Measurements from ENCODE around the gene GPR87.

GPR87 gene

DNA sequence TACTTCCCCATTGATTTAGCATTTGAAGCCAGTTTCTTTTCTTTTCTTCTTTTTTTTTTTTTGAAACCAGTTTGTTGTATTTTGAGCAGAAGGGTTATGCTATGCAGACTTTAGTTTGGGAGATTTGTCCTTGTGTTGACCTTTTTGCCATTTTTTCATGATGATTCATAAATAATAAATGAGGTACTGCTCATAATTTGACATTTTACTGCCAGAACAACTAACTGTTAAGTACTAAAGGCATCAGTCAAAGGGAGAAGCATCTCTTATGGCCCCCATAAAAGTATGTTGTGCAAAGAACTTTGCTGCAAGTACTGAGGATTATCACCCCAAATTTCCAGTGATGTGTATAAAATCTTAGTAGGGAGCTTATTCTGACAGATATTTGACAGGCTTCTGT is 1.7 kb upstream of the GPR87 start:
- TF ChIP-seq, protein P1, sequence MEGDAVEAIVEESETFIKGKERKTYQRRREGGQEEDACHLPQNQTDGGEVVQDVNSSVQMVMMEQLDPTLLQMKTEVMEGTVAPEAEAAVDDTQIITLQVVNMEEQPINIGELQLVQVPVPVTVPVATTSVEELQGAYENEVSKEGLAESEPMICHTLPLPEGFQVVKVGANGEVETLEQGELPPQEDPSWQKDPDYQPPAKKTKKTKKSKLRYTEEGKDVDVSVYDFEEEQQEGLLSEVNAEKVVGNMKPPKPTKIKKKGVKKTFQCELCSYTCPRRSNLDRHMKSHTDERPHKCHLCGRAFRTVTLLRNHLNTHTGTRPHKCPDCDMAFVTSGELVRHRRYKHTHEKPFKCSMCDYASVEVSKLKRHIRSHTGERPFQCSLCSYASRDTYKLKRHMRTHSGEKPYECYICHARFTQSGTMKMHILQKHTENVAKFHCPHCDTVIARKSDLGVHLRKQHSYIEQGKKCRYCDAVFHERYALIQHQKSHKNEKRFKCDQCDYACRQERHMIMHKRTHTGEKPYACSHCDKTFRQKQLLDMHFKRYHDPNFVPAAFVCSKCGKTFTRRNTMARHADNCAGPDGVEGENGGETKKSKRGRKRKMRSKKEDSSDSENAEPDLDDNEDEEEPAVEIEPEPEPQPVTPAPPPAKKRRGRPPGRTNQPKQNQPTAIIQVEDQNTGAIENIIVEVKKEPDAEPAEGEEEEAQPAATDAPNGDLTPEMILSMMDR (IDR thresholded peaks at IDR 0.05): no peak
- TF ChIP-seq ZFX (IDR thresholded peaks at IDR 0.05; ENCODE audit: borderline replicate concordance): no peak
- H3K27ac ChIP-seq: no peak overlapping the region

DNA sequence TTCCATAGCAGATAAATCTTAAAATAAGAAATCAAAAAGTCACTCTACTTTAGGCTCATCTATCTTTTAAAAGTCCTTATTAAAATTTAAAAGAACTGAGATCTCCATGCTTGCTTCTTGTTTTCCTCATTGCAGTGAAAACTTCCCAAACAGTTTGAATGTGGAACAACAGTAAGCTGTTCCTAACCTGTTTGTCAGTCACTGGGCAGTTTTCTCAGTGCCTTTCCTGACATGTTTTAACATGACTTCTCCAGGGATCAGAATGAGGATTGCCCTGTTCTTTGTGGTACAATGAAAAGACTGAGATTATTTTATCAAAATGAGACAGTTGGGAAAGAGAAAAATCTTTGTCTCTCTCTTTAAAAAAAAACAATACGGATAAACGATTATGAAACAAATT is 774 bp downstream of the GPR87 start:
- TF ChIP-seq ZFX (IDR thresholded peaks at IDR 0.05; ENCODE audit: borderline replicate concordance): no peak
- TF ChIP-seq, protein P1 (IDR thresholded peaks at IDR 0.05): no peak
- no peak overlapping the region for H3K27ac ChIP-seq

DNA sequence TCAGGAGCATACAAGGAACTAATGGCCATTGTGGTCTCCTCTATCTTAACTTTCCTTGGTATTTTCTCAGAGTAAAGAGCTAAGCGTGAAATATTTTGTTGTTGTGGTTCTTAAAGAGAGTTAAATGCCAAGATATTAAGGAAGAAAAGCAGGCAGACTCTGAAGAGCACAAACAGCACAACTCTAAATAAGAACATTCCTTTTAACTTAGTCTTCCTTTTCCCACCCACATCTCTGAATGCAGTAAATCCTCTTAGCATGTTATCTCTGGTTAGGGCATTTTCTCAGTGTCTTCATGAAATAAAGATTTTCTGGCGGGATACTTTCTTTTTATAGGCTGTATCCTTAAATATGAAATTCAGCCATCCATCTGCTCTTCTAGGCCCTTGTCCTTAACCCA is 1.5 kb downstream of the GPR87 start:
- H3K27ac ChIP-seq: no peak overlapping the region
- no peak for TF ChIP-seq ZFX (IDR thresholded peaks at IDR 0.05; ENCODE audit: borderline replicate concordance)
- TF ChIP-seq, protein P1 (IDR thresholded peaks at IDR 0.05): no peak

DNA sequence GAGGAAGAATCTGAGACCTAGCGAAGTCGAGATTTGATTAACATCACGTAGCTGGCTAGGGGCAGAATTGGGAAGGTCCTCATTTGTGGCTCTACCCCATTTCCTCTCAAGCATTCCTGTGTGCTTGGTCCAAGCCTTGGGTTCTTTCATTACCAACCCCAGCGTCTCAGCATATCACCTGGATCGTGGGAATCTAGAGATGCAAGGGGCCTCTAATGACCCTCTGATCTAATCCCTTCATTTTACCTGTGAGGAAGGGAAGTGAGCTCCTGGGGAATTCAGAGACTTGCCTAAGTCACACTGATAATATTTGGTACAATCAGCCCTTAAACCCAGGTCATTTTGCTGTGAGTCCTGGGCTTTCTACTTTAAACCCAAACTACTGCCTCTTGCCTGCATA is 2.0 kb downstream of the GPR87 start:
- H3K27ac ChIP-seq: no peak overlapping the region
- no peak for TF ChIP-seq ZFX (IDR thresholded peaks at IDR 0.05; ENCODE audit: borderline replicate concordance)
- TF ChIP-seq, protein P1 (IDR thresholded peaks at IDR 0.05): no peak

DNA sequence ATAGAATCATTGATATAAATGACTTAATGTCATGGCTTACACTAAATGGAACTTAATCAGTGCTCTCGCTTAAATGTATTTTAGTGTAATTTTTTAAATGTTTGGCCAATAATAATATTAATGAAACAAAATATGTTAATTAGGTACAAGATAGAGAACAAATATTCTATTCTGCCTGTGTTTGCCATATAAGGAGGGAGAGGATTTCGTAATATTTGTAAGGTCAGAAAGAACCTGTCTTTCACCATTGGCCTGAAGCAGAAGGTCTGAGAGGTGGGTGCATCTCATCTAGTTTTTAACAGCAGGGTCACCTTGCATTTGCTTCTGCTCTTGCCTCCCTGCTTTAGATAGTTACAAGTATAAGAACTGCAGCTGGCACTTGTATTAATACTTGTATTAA is 2.5 kb downstream of the GPR87 start:
- TF ChIP-seq ZFX (IDR thresholded peaks at IDR 0.05; ENCODE audit: borderline replicate concordance): no peak
- TF ChIP-seq, protein P1 (IDR thresholded peaks at IDR 0.05): no peak
- H3K27ac ChIP-seq: no peak overlapping the region

DNA sequence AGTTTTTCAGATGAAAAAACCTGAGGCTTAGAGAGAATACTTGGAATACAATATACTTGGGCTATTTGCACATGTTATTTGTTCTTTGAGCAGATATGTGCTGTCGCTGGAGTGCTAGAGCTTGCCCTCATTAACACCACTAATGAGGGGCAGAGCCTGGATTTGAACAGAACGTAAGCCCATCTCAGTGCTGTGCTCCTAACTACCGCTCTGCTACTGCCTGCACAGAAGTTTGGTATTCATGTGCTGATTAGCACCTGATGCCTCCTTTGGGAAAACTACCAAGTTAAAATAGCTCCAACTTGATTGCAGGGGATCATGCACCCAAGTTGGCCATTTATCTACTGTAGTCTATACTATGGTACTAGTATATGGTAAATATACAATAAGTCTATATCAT is 3.6 kb downstream of the GPR87 start:
- no peak overlapping the region for H3K27ac ChIP-seq
- TF ChIP-seq, protein P1 (IDR thresholded peaks at IDR 0.05): no peak
- TF ChIP-seq ZFX (IDR thresholded peaks at IDR 0.05; ENCODE audit: borderline replicate concordance): no peak

DNA sequence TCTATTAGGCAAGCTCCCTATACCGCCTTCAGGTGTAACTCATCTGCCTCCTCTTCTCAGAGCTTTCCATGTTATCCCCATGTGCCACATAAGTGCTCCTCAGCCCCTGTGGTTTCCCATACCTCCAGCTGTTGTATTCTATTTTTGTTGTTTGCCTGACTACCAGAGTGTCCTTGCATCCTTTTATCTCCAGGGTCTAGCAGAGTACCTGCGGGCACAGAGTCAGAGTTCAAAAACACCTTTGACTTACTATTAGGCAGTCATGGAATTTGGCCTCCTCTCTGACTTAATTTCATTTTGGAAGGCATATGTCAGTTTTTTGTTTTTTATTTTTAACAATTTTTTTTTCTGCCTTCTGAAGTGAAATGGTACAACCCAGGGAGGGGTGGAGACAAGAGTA is 7.1 kb downstream of the GPR87 start:
- H3K27ac ChIP-seq: no peak overlapping the region
- TF ChIP-seq ZFX (IDR thresholded peaks at IDR 0.05; ENCODE audit: borderline replicate concordance): no peak
- TF ChIP-seq, protein P1 (IDR thresholded peaks at IDR 0.05): no peak
